HG03342 (cell line): ENCODE data around the gene HMGXB3.
A peak's percentile ranks its signal among the peaks of the same experiment; 100 is the strongest.
"Not testable (repeated sequence)": the region's sequence is repeated elsewhere in the genome, so short reads cannot be mapped to it uniquely, and the experiment has no call there.

ENCODE experiments used
- ATAC-seq: cut with Tn5 transposase; IDR thresholded peaks from one replicate; pipeline ENCODE4 v1.9.1; 2021; ENCODE audit warnings: mild to moderate bottlenecking, moderate library complexity; ENCODE audit not compliant: unreplicated experiment

HMGXB3 gene

GRCh38 chr5:150081541-150082283 is 81.2 kb downstream of the HMGXB3 start:
- ATAC-seq, result peak; percentile 86

- ATAC-seq, result peak; percentile 17
Observed at GRCh38 chr5:150082374-150082773, 81.8 kb downstream of the HMGXB3 start.

GRCh38 chr5:150082889-150083288 is 82.3 kb downstream of the HMGXB3 start:
- ATAC-seq, result no peak

- not testable (repeated sequence) for ATAC-seq
Observed at GRCh38 chr5:150084754-150085153, 84.2 kb downstream of the HMGXB3 start.

GRCh38 chr5:150085191-150085912 is 84.8 kb downstream of the HMGXB3 start:
- ATAC-seq, result no peak

- ATAC-seq, result no peak
Observed at GRCh38 chr5:150085950-150086715, 85.6 kb downstream of the HMGXB3 start, which contains the start of gene CSF1R. TSS of gene CSF1R (minus strand) at chr5:150086554. CDS start at chr5:150086427, 127 bp downstream.

- no peak for ATAC-seq
Observed at GRCh38 chr5:150092159-150092787, 91.7 kb downstream of the HMGXB3 start.

- ATAC-seq, result no peak
Observed at GRCh38 chr5:150097152-150097551, 96.6 kb downstream of the HMGXB3 start.

- no peak for ATAC-seq
Observed at GRCh38 chr5:150101023-150101422, 100.5 kb downstream of the HMGXB3 start.
